ENCODE data around the gene HAUS3. TPM values are rescaled to one million over a fixed set of nuclear protein-coding genes. Genes with fewer than 3 reads are reported as not detected.

HAUS3 gene
- total and polyA plus RNA-seq, 2 of the 13 experiments (the other 11 are each of a cell fraction or from before 2014, with no cell fraction given) = 3.9 to 12.6 TPM

DNA sequence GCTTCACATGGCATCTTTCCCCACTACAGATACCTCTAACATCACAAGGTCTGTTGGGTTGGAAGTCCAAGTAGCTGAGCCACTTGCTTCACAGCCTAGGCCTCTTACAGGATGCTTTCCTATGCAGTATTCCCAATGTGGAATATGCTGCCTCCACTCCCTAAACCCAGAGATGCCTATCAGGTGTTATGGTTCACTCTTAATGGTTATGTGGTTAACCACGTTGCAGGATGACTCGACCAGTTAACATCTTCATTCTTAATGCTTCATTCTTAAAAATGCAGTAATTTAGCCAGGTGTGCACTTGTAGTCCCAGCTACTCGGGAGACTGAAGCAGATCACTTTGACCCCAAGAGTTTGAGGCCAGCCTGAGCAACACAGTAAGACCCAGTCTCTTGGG, 24.2 kb downstream of the HAUS3 start:
- Histone ChIP-seq H3K4me3 (replicated peaks in 1 of 3; ENCODE audit: insufficient read depth in 1 of 3, low read depth in 2 of 3, low read length in 3 of 3) (no peak overlapping the region), H4K20me1 (ENCODE audit: insufficient read depth, low read length) (no peaks in the 10 kb centered on the region), H3K27ac (ENCODE audit: extremely low read length, insufficient read depth, low read length) (no peak overlapping the region), H3K4me1 (ENCODE audit: insufficient read depth, low read length) (peaks cover 9% of the 10 kb centered on the region), H3K36me3 (replicated peaks in 1 of 2; ENCODE audit: control insufficient read depth in 1 of 2, insufficient read depth in 2 of 2, low read length in 2 of 2) (no peaks in the 10 kb centered on the region), H3K9me3 (ENCODE audit: low read length) (no peaks in the 10 kb centered on the region), H3K9ac (ENCODE audit: insufficient read depth, low read depth, low read length) (no peak overlapping the region), H3K27me3 (ENCODE audit: control insufficient read depth in 1 of 2, insufficient read depth in 2 of 2, low read length in 2 of 2) (no peaks in the 10 kb centered on the region), H3K79me2 (ENCODE audit: insufficient read depth, low read length) (no peaks in the 10 kb centered on the region), H3K4me2 (ENCODE audit: low read depth, low read length) (no peak overlapping the region), H2AFZ (ENCODE audit: low read length) (no peak overlapping the region)
- FAIRE-seq (no peak), DNase-seq (ENCODE audit: low spot score) (no peak), ATAC-seq (no peak)
- CTCF ChIA-PET (ENCODE audit: low intra/inter-chr PET ratio, low total read pairs) = no interaction called here
- BruUV-seq (replicated peaks) = no TSS peak
- WGBS (ENCODE audit: low lambda C conversion rate) = 0% methylated on average over 3 of the region's 3 CpGs
- POLR2A ChIA-PET = no interaction called here
- intact Hi-C loops (cut with micrococcal nuclease; ENCODE audit: unreplicated experiment) = no loop called here
- in situ Hi-C loops (cut with HindIII; ENCODE audit: extremely low pct_ligation_motif_present, low pct_unique_long_range_greater_than_20kb) = no loop called here
- TF ChIP-seq ZNF547 (CRISPR knock-in tag; IDR thresholded peaks at IDR 0.05) (no peak), MXI1 (IDR thresholded peaks at IDR 0.05; ENCODE audit: borderline replicate concordance, low read depth, low read length) (no peak), ZNF670 (CRISPR knock-in tag; IDR thresholded peaks at IDR 0.05; ENCODE audit: borderline replicate concordance) (no peak), RXRB (CRISPR knock-in tag; IDR thresholded peaks at IDR 0.05; ENCODE audit: borderline replicate concordance) (no peak), ZFYVE20 (CRISPR knock-in tag; IDR thresholded peaks at IDR 0.05; ENCODE audit: borderline replicate concordance, low read depth) (no peak), ZNF678 (CRISPR knock-in tag; IDR thresholded peaks at IDR 0.05) (no peak), STAG1 (CRISPR knock-in tag; IDR thresholded peaks at IDR 0.05) (no peak), GFI1 (CRISPR knock-in tag; IDR thresholded peaks at IDR 0.05; ENCODE audit: borderline replicate concordance) (no peak), RFXANK (CRISPR knock-in tag; IDR thresholded peaks at IDR 0.05) (no peak), ZNF44 (CRISPR knock-in tag; IDR thresholded peaks at IDR 0.05) (no peak), ZNF614 (CRISPR knock-in tag; IDR thresholded peaks at IDR 0.05; ENCODE audit: borderline replicate concordance) (no peak), NFKB2 (CRISPR knock-in tag; IDR thresholded peaks at IDR 0.05; ENCODE audit: borderline replicate concordance) (no peak), SRF (IDR thresholded peaks at IDR 0.05; ENCODE audit: low read depth, low read length) (no peak)
- TF ChIP-seq, protein P1, sequence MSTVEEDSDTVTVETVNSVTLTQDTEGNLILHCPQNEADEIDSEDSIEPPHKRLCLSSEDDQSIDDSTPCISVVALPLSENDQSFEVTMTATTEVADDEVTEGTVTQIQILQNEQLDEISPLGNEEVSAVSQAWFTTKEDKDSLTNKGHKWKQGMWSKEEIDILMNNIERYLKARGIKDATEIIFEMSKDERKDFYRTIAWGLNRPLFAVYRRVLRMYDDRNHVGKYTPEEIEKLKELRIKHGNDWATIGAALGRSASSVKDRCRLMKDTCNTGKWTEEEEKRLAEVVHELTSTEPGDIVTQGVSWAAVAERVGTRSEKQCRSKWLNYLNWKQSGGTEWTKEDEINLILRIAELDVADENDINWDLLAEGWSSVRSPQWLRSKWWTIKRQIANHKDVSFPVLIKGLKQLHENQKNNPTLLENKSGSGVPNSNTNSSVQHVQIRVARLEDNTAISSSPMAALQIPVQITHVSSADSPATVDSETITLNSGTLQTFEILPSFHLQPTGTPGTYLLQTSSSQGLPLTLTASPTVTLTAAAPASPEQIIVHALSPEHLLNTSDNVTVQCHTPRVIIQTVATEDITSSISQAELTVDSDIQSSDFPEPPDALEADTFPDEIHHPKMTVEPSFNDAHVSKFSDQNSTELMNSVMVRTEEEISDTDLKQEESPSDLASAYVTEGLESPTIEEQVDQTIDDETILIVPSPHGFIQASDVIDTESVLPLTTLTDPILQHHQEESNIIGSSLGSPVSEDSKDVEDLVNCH (CRISPR knock-in tag; IDR thresholded peaks at IDR 0.05) = no peak
- TF ChIP-seq, protein P2, sequence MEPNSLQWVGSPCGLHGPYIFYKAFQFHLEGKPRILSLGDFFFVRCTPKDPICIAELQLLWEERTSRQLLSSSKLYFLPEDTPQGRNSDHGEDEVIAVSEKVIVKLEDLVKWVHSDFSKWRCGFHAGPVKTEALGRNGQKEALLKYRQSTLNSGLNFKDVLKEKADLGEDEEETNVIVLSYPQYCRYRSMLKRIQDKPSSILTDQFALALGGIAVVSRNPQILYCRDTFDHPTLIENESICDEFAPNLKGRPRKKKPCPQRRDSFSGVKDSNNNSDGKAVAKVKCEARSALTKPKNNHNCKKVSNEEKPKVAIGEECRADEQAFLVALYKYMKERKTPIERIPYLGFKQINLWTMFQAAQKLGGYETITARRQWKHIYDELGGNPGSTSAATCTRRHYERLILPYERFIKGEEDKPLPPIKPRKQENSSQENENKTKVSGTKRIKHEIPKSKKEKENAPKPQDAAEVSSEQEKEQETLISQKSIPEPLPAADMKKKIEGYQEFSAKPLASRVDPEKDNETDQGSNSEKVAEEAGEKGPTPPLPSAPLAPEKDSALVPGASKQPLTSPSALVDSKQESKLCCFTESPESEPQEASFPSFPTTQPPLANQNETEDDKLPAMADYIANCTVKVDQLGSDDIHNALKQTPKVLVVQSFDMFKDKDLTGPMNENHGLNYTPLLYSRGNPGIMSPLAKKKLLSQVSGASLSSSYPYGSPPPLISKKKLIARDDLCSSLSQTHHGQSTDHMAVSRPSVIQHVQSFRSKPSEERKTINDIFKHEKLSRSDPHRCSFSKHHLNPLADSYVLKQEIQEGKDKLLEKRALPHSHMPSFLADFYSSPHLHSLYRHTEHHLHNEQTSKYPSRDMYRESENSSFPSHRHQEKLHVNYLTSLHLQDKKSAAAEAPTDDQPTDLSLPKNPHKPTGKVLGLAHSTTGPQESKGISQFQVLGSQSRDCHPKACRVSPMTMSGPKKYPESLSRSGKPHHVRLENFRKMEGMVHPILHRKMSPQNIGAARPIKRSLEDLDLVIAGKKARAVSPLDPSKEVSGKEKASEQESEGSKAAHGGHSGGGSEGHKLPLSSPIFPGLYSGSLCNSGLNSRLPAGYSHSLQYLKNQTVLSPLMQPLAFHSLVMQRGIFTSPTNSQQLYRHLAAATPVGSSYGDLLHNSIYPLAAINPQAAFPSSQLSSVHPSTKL (CRISPR knock-in tag; IDR thresholded peaks at IDR 0.05) = no peak
- TF ChIP-seq, protein P3, sequence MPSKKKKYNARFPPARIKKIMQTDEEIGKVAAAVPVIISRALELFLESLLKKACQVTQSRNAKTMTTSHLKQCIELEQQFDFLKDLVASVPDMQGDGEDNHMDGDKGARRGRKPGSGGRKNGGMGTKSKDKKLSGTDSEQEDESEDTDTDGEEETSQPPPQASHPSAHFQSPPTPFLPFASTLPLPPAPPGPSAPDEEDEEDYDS (CRISPR knock-in tag; IDR thresholded peaks at IDR 0.05) = no peak

Data from HepG2 (cell line).